Measurements from ENCODE around the gene UGDH.

Gene UGDH

DNA sequence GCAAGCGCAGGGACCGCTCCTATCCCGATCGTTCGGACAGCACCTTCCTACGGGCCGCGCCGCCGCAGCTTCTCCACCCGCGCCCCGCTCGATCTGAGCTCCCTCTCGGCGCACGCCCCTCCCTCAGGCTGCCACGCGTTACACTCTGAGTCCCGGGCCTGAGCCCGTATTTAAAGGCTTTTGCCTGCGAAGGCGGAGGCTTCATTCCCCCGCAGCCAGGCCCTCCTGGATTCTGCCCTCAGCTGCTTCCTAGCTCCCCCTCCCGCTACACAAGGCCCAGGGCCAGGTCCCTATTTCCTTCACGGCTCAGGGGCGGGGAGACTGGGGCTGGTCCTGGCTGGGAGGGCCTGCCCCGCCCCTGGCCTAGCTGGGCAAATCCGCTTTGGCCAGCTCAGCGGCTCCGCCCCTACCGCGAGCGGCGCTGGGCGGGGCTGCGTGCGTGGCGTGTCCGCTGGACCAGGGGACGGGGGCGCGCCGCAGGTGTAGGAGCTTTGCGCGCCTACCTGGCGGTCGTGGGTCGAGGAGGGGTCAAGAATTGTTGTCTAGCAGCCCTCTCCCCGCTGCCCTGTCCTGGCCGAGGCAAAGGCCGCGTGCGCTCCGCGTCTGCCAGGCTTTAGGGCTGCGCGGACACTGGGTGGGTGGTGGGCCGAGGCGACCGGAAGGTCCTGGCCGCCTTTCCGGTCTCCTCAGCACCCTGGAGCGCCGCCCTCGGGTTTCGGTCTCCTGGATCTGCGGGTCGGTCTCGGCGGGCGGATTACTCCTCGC lies at the start of gene UGDH:
Gene UGDH (minus strand): TSS at position 144 of the 765 bp plus-strand sequence. CDS start 5,927 bp downstream, outside the sequence.
- H3K36me3 ChIP-seq: peaks cover 21% of the 10 kb centered on the region
- peaks cover 26% of the 10 kb centered on the region for H3K9me3 ChIP-seq
- no peak for TF ChIP-seq Cebpa-rat (IDR thresholded peaks at IDR 0.05)
- no peaks in the 10 kb centered on the region for H3K27me3 ChIP-seq
- peak within 1 kb of the TSS; percentile 86 for H3K4me3 ChIP-seq
- no peaks in the 10 kb centered on the region for H4K20me1 ChIP-seq
- peaks cover 19% of the 10 kb centered on the region for H3K4me1 ChIP-seq
- peak within 1 kb of the TSS; percentile 91 for H3K4me2 ChIP-seq
- H3K27ac ChIP-seq: peak within 1 kb of the TSS; percentile 77
- peak within 1 kb of the TSS; percentile 86 for H3K9ac ChIP-seq

DNA sequence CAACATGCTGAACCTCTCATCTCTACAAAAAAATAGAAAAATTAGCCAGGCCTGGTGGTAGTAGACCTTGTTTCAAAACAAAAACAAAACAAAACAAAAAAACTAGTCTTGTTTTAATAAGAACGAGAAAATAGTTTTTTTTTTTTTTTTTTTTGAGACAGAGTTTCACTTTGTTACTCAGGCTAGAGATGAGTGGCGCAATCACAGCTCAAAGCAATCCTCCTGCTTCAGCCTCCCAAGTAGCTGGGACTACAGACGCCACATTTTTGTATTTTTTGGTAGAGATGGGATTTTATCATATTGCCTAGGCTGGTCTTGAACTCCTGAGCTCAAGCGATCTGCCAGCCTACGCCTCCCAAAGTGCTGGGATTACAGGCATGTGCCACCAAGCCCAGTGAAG lies 47.7 kb upstream of the UGDH start:
- no peak overlapping the region for H3K4me2 ChIP-seq
- no peaks in the 10 kb centered on the region for H3K27me3 ChIP-seq
- no peak for TF ChIP-seq Cebpa-rat (IDR thresholded peaks at IDR 0.05)
- no peak overlapping the region for H3K9ac ChIP-seq
- no peak overlapping the region for H3K27ac ChIP-seq
- no peaks in the 10 kb centered on the region for H3K9me3 ChIP-seq
- H4K20me1 ChIP-seq: no peaks in the 10 kb centered on the region
- H3K4me1 ChIP-seq: no peaks in the 10 kb centered on the region
- H3K36me3 ChIP-seq: peaks cover 9% of the 10 kb centered on the region; the same call in 1 of the 2 replicates
- no peak overlapping the region for H3K4me3 ChIP-seq

DNA sequence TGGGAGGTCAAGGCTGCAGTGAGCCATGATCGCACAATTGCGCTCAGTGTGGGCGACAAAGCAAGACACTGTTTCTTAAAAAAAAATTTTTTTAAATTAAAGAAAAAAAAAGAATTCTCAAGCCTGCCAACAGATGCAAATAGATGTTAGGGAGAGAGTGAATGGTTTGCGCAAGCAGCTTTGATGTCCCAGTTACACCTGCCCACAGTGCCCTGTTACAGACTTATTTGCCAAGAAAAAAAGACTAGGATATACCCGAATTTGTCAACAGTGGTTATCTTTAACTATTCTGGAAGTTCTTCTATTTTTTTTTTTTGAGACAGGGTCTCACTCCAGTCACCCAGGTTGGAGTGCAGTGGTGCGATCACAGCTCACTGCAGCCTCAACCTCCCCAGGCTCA lies 44.3 kb upstream of the UGDH start:
- H3K27ac ChIP-seq: no peak overlapping the region
- no peak overlapping the region for H3K9ac ChIP-seq
- H3K4me3 ChIP-seq: no peak overlapping the region
- H3K36me3 ChIP-seq: peaks cover 13% of the 10 kb centered on the region
- H3K4me1 ChIP-seq: 0 out of 2 replicates have a peak, but pooled peaks cover 5% of the 10 kb centered on the region
- H3K4me2 ChIP-seq: no peak overlapping the region
- H4K20me1 ChIP-seq: no peaks in the 10 kb centered on the region
- no peaks in the 10 kb centered on the region for H3K27me3 ChIP-seq
- H3K9me3 ChIP-seq: peaks cover 5% of the 10 kb centered on the region; the same call in 1 of the 2 replicates
- TF ChIP-seq Cebpa-rat (IDR thresholded peaks at IDR 0.05): no peak

DNA sequence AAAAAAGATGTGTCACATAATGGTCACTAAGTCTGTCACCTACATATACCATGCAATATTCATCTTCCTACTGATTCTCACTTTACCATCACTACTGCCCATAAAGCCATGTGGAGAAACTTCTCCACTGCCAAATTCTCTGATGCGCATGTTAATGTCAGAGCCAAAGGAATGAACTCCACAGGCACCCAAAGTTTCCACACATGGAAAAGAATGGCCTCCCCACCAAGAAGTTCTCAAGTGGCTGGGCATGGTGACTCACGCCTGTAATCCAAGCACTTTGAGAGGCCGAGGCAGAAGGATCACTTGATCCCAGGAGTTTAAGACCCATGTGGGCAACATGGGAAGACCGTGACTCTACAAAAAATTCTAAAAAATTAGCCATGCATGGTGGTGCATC lies 43.8 kb upstream of the UGDH start:
- Histone ChIP-seq H3K36me3 (peaks cover 18% of the 10 kb centered on the region), H3K9ac (no peak overlapping the region), H4K20me1 (no peaks in the 10 kb centered on the region), H3K27me3 (no peaks in the 10 kb centered on the region), H3K4me3 (no peak overlapping the region), H3K9me3 (peaks cover 10% of the 10 kb centered on the region), H3K4me2 (no peak overlapping the region), H3K27ac (no peak overlapping the region), H3K4me1 (0 out of 2 replicates have a peak, but pooled peaks cover 5% of the 10 kb centered on the region)
- no peak for TF ChIP-seq Cebpa-rat (IDR thresholded peaks at IDR 0.05)

DNA sequence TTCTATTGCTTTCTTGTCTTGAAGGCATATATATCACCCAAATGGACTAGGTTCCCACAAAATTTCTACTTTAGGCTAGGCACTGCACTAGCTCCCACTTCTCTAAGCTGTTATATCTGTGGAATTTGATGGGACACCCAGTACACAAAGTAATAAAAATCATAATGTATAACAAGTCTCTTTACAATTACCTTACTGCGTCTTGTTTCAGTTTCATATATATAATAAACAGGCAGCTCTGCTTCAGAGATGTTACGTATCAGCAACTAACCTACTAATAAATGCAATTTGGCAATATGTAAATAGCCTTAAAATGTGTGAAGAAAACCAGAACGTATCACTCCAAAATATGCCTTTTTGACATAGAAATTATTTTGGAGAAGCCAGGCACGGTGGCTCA lies 42.0 kb upstream of the UGDH start:
- Histone ChIP-seq H3K9me3 (peaks cover 19% of the 10 kb centered on the region), H3K27ac (no peak overlapping the region), H3K4me2 (no peak overlapping the region), H3K27me3 (no peaks in the 10 kb centered on the region), H3K9ac (no peak overlapping the region), H4K20me1 (no peaks in the 10 kb centered on the region), H3K4me1 (0 out of 2 replicates have a peak, but pooled peaks cover 5% of the 10 kb centered on the region), H3K4me3 (no peak overlapping the region), H3K36me3 (peaks cover 33% of the 10 kb centered on the region)
- TF ChIP-seq Cebpa-rat (IDR thresholded peaks at IDR 0.05): no peak

DNA sequence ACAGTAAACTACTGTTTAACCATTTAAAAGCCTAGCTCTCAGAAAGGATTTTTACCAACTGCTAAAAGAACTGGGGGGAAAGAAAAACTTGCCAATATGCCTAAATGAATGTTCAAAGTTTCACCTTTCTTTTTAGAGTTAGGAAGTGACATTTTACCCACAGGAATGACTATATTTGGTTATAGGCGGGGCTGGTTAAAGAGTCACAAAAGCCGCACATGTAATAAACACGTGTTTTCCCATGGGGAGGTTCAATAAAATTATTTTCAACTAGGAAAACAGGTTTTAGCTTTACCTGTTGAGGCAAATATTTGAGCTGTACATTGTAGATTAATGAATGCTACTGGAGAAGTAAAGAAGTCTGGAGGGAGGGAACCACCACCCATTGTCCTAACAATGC lies 41.6 kb upstream of the UGDH start:
- TF ChIP-seq Cebpa-rat (IDR thresholded peaks at IDR 0.05): no peak
- Histone ChIP-seq H3K27ac (no peak overlapping the region), H3K9ac (no peak overlapping the region), H3K4me3 (no peak overlapping the region), H3K36me3 (peaks cover 33% of the 10 kb centered on the region), H3K4me2 (no peak overlapping the region), H3K27me3 (no peaks in the 10 kb centered on the region), H4K20me1 (no peaks in the 10 kb centered on the region), H3K9me3 (peaks cover 19% of the 10 kb centered on the region), H3K4me1 (0 out of 2 replicates have a peak, but pooled peaks cover 5% of the 10 kb centered on the region)

DNA sequence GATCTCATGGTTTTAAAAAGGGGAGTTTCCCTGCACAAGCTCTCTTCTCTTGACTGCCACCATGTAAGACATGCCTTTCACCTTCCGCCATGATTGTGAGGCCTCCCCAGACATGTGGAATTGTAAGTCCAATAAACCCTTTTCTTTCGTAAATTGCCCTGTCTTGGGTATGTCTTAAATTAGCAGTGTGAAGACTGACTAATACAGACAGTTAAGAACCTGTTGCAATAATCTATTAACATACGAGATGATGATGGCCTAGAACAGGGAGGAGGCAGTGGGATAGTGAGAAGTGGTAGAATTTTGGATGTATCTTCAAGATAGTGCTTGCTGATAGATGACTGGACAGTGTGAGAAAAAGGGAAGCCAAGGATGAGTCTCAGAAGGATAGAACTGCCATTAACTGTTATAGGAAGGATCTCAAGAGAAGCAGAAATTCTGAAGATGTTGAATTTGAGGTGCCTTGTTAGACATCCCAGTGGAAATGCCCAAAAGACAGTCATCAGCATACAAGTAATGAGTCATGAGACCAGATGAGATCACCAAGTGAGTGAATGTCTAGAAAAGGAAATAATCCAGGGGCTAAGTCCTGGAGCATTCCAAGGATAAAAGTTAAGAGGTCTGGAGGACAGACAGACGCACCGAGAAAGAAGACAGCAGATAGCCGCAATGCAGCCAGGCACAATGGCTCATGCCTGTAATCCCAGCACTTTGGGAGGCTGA lies 38.8 kb upstream of the UGDH start:
- no peak overlapping the region for H3K4me2 ChIP-seq
- no peak overlapping the region for H3K27ac ChIP-seq
- peaks cover 29% of the 10 kb centered on the region for H3K36me3 ChIP-seq
- H3K27me3 ChIP-seq: no peaks in the 10 kb centered on the region
- 0 out of 2 replicates have a peak, but pooled peaks cover 5% of the 10 kb centered on the region for H3K4me1 ChIP-seq
- peaks cover 19% of the 10 kb centered on the region for H3K9me3 ChIP-seq
- no peak overlapping the region for H3K4me3 ChIP-seq
- H3K9ac ChIP-seq: no peak overlapping the region
- no peak for TF ChIP-seq Cebpa-rat (IDR thresholded peaks at IDR 0.05)
- no peaks in the 10 kb centered on the region for H4K20me1 ChIP-seq

DNA sequence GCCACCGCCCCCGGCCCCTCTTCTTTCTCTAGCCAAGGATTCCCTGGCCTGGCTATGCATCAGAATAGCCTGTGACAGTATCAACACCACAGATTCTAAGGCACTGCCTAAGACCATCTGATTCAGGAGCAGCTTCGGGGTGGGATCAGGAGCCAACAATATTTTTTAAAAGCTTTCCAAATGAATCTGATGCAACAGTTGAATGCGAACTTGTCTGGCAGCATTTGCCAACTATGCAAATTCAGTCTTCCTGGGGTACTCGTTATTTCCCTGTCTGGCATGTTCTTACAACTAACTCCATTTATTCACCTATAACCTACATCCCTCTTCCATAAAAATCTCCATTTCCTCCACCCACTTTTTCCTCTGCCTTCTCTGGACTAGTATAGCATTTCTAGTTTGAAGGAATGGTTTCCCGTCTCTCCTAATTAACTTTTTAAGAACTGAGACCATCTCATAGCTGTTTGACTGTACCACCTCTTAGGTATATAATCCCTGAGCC lies 36.2 kb upstream of the UGDH start:
- TF ChIP-seq Cebpa-rat (IDR thresholded peaks at IDR 0.05): no peak
- Histone ChIP-seq H3K9me3 (peaks cover 19% of the 10 kb centered on the region), H3K27ac (no peak overlapping the region), H3K4me1 (no peaks in the 10 kb centered on the region), H3K4me2 (no peak overlapping the region), H3K27me3 (no peaks in the 10 kb centered on the region), H4K20me1 (no peaks in the 10 kb centered on the region), H3K36me3 (peaks cover 41% of the 10 kb centered on the region), H3K9ac (no peak overlapping the region), H3K4me3 (no peak overlapping the region)

DNA sequence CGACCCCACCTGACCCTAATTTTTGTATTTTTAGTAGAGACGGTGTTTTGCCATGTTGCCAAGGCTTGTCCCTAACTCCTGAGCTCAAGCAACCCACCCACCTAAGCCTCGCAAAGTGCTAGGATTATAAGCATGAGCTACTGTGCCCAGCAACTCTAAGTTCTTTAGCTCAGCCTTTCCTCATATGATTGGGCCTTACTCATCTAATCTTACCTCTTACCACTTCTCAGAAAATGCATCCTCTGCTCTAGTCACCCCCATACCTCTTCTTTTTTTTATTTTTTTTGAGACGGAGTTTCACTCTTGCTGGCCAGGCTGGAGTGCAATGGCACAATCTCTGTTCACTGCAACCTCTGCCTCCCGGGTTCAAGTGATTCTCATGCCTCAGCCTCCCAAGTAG lies 35.6 kb upstream of the UGDH start:
- peaks cover 46% of the 10 kb centered on the region for H3K36me3 ChIP-seq

DNA sequence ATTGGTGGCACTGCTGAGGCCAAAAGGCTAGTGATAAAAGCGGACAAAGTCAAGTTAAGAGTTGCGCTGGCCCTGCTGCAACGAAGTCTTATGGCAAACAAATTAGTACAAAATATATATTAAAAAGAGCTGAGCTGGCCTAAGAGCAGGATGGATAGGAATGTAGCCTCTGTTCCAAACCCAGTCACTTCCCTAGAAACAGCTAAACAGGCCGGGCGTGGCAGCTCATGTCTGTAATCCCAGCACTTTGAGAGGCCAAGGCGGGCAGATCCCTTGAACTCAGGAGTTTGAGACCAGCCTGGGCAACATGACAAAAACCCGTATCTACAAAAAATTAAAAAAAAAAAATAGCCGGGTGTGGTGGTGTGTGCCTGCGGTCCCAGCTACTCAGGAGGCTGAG lies 32.4 kb upstream of the UGDH start:
- no peak overlapping the region for H3K4me2 ChIP-seq
- peaks cover 40% of the 10 kb centered on the region; the same call in 1 of the 2 replicates for H3K36me3 ChIP-seq
- no peak overlapping the region for H3K4me3 ChIP-seq
- H3K9ac ChIP-seq: no peak overlapping the region
- TF ChIP-seq Cebpa-rat (IDR thresholded peaks at IDR 0.05): no peak
- H3K4me1 ChIP-seq: no peaks in the 10 kb centered on the region
- no peaks in the 10 kb centered on the region for H3K9me3 ChIP-seq
- H4K20me1 ChIP-seq: no peaks in the 10 kb centered on the region
- no peak overlapping the region for H3K27ac ChIP-seq
- H3K27me3 ChIP-seq: no peaks in the 10 kb centered on the region

More for the DNA sequence above, 35.6 kb upstream of the UGDH start:
- H3K4me1 ChIP-seq: no peaks in the 10 kb centered on the region
- no peak overlapping the region for H3K27ac ChIP-seq
- no peaks in the 10 kb centered on the region for H4K20me1 ChIP-seq
- no peaks in the 10 kb centered on the region for H3K27me3 ChIP-seq
- H3K4me2 ChIP-seq: no peak overlapping the region
- peaks cover 19% of the 10 kb centered on the region for H3K9me3 ChIP-seq
- H3K9ac ChIP-seq: no peak overlapping the region
- TF ChIP-seq Cebpa-rat (IDR thresholded peaks at IDR 0.05): no peak
- no peak overlapping the region for H3K4me3 ChIP-seq

All from BLaER1 (cell line).